ENCODE measurements around the gene ATRNL1. TPM values are rescaled to one million over a fixed set of nuclear protein-coding genes. Genes with fewer than 3 reads are reported as not detected.

The ATRNL1 gene
- polyA plus RNA-seq, 1 donor from 2014 or later: 47.8 TPM

GRCh38 chr10:115092258-115092554 lies 959 bp upstream of the ATRNL1 start:
- Histone ChIP-seq H3K4me3 (ENCODE audit: low read length) (peak overlapping the region; percentile 88), H3K9ac (ENCODE audit: low read length) (peak overlapping the region; percentile 91), H3K9me3 (ENCODE audit: low read length) (no peaks in the 10 kb centered on the region), H3K27me3 (ENCODE audit: insufficient read depth, low read depth, low read length) (no peaks in the 10 kb centered on the region), H3F3A (ENCODE audit: insufficient read depth, low read length, poor library complexity, severe bottlenecking) (peaks cover 6% of the 10 kb centered on the region), H3K79me2 (replicated peaks; ENCODE audit: insufficient read depth, low read length) (peaks cover 30% of the 10 kb centered on the region), H3K9me2 (ENCODE audit: insufficient read depth, low read length) (no peaks in the 10 kb centered on the region), H3K4me2 (ENCODE audit: low read length) (peak overlapping the region; percentile 52), H3K27ac (ENCODE audit: low read length) (peak overlapping the region; percentile 94), H3K36me3 (ENCODE audit: insufficient read depth, low read length) (no peaks in the 10 kb centered on the region), H4K20me1 (ENCODE audit: insufficient read depth) (no peaks in the 10 kb centered on the region), H2AFZ (ENCODE audit: low read depth, low read length) (peak overlapping the region; percentile 92)
- TF ChIP-seq TAF1 (IDR thresholded peaks at IDR 0.05; ENCODE audit: low read depth): no peak
- no peak for TF ChIP-seq POLR2AphosphoS5 (IDR thresholded peaks at IDR 0.05)
- TF ChIP-seq RAD21 (conservative IDR thresholded peaks at IDR 0.05): peak; percentile 31
- no peak for TF ChIP-seq MXI1 (conservative IDR thresholded peaks at IDR 0.05; ENCODE audit: poor library complexity, severe bottlenecking)
- TF ChIP-seq SMC3 (conservative IDR thresholded peaks at IDR 0.05; ENCODE audit: poor library complexity): peak; percentile 22
- TF ChIP-seq EZH2 (IDR thresholded peaks at IDR 0.05; ENCODE audit: borderline replicate concordance, insufficient read depth, low read length, poor library complexity, severe bottlenecking): no peak

DNA sequence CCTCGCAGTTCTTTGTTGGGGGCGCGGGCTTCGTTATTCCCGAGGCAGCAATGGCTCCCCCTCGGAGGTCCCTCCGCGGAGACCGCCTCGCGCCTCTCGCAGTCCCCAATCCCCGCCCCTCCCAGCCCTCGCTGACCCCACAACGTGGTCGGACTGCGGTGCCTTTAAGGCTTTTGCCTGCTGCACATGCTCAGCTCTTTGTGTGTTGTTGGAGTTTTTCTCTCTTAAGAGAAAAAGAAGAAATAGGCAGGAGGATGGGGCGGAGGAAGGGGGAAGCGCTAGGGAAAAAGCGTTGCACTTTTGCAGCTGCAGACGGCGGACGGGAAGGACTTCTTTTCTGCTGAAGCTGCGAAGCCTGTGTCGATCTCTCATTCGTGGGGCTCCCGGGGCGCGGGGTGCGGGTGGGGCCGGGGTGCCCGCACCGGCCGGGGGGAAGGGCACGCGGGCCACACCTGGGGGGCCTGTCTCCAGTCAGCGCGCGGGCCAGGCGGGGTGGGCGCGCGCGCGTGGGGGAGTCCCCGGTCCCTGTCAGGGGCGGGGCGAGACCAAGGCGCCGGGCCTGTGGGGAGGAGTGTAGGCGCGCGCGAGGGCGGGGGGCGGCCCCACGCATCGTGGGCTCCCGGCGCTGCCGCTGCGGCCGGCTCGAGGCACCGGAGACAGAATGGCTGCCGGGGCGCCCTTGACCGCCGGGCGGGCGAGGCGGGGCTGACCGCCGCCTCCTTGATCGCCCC lies 445 bp upstream of the ATRNL1 start:
- H3K36me3 ChIP-seq (ENCODE audit: insufficient read depth, low read length): no peaks in the 10 kb centered on the region
- H3K79me2 ChIP-seq (replicated peaks; ENCODE audit: insufficient read depth, low read length): peaks cover 36% of the 10 kb centered on the region
- H4K20me1 ChIP-seq (ENCODE audit: insufficient read depth): no peaks in the 10 kb centered on the region
- H2AFZ ChIP-seq (ENCODE audit: low read depth, low read length): peak overlapping the region; percentile 92
- peak overlapping the region; percentile 52 for H3K4me2 ChIP-seq (ENCODE audit: low read length)
- peak overlapping the region; percentile 91 for H3K9ac ChIP-seq (ENCODE audit: low read length)
- TF ChIP-seq MXI1 (conservative IDR thresholded peaks at IDR 0.05; ENCODE audit: poor library complexity, severe bottlenecking) (peak; percentile 67), REST (IDR thresholded peaks at IDR 0.05; ENCODE audit: borderline replicate concordance) (peak; percentile 76), SMC3 (conservative IDR thresholded peaks at IDR 0.05; ENCODE audit: poor library complexity) (no peak), POLR2AphosphoS5 (IDR thresholded peaks at IDR 0.05) (peak; percentile 39), EP300 (conservative IDR thresholded peaks at IDR 0.05; ENCODE audit: poor library complexity, severe bottlenecking) (peak; percentile 72), RAD21 (conservative IDR thresholded peaks at IDR 0.05) (no peak), EZH2 (IDR thresholded peaks at IDR 0.05; ENCODE audit: borderline replicate concordance, insufficient read depth, low read length, poor library complexity, severe bottlenecking) (no peak), TAF1 (IDR thresholded peaks at IDR 0.05; ENCODE audit: low read depth) (peak; percentile 74)
- TF ChIP-seq, protein P1, sequence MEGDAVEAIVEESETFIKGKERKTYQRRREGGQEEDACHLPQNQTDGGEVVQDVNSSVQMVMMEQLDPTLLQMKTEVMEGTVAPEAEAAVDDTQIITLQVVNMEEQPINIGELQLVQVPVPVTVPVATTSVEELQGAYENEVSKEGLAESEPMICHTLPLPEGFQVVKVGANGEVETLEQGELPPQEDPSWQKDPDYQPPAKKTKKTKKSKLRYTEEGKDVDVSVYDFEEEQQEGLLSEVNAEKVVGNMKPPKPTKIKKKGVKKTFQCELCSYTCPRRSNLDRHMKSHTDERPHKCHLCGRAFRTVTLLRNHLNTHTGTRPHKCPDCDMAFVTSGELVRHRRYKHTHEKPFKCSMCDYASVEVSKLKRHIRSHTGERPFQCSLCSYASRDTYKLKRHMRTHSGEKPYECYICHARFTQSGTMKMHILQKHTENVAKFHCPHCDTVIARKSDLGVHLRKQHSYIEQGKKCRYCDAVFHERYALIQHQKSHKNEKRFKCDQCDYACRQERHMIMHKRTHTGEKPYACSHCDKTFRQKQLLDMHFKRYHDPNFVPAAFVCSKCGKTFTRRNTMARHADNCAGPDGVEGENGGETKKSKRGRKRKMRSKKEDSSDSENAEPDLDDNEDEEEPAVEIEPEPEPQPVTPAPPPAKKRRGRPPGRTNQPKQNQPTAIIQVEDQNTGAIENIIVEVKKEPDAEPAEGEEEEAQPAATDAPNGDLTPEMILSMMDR (IDR thresholded peaks at IDR 0.05; ENCODE audit: poor library complexity, severe bottlenecking): no peak
- H3K27me3 ChIP-seq (ENCODE audit: insufficient read depth, low read depth, low read length): no peaks in the 10 kb centered on the region
- peak overlapping the region; percentile 94 for H3K27ac ChIP-seq (ENCODE audit: low read length)
- no peaks in the 10 kb centered on the region for H3K9me2 ChIP-seq (ENCODE audit: insufficient read depth, low read length)
- peaks cover 6% of the 10 kb centered on the region for H3F3A ChIP-seq (ENCODE audit: insufficient read depth, low read length, poor library complexity, severe bottlenecking)
- no peaks in the 10 kb centered on the region for H3K9me3 ChIP-seq (ENCODE audit: low read length)
- H3K4me3 ChIP-seq (ENCODE audit: low read length): peak overlapping the region; percentile 88
